ENCODE data around the gene IGSF3. TPM values are rescaled to one million over a fixed set of nuclear protein-coding genes. Genes with fewer than 3 reads are reported as not detected.

The IGSF3 gene
- total and polyA plus RNA-seq, 3 donors from 2014 or later: 12.6 to 27.2 (median 15.4) TPM

GRCh38 chr1:116532671-116533428, 134.7 kb downstream of the IGSF3 start:
- DNase-seq: no peak
- intact Hi-C loops (cut with DNase I; ENCODE audit: low total_unique reads): no loop called here
- no peaks in the 10 kb centered on the region for H3K4me1 ChIP-seq
- H3K27me3 ChIP-seq: no peaks in the 10 kb centered on the region
- H3K36me3 ChIP-seq (ENCODE audit: low read depth, missing control alignments): no peaks in the 10 kb centered on the region
- H3K27ac ChIP-seq: no peak overlapping the region
- TF ChIP-seq, protein P1, sequence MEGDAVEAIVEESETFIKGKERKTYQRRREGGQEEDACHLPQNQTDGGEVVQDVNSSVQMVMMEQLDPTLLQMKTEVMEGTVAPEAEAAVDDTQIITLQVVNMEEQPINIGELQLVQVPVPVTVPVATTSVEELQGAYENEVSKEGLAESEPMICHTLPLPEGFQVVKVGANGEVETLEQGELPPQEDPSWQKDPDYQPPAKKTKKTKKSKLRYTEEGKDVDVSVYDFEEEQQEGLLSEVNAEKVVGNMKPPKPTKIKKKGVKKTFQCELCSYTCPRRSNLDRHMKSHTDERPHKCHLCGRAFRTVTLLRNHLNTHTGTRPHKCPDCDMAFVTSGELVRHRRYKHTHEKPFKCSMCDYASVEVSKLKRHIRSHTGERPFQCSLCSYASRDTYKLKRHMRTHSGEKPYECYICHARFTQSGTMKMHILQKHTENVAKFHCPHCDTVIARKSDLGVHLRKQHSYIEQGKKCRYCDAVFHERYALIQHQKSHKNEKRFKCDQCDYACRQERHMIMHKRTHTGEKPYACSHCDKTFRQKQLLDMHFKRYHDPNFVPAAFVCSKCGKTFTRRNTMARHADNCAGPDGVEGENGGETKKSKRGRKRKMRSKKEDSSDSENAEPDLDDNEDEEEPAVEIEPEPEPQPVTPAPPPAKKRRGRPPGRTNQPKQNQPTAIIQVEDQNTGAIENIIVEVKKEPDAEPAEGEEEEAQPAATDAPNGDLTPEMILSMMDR (IDR thresholded peaks at IDR 0.05): no peak
- TF ChIP-seq POLR2A (IDR thresholded peaks at IDR 0.05): no peak
- H3K9me3 ChIP-seq: no peaks in the 10 kb centered on the region
- WGBS, 2 donors: 56 to 72% methylated on average over 23 of the region's 23 CpGs
- no peak overlapping the region for H3K4me3 ChIP-seq

GRCh38 chr1:116531917-116532316, 135.6 kb downstream of the IGSF3 start:
- H3K4me3 ChIP-seq: no peak overlapping the region
- no peaks in the 10 kb centered on the region for H3K9me3 ChIP-seq
- no peak for TF ChIP-seq POLR2A (IDR thresholded peaks at IDR 0.05)
- TF ChIP-seq, protein P1 (IDR thresholded peaks at IDR 0.05): no peak
- H3K36me3 ChIP-seq (ENCODE audit: low read depth, missing control alignments): no peaks in the 10 kb centered on the region
- H3K27me3 ChIP-seq: no peaks in the 10 kb centered on the region
- DNase-seq: no peak
- H3K27ac ChIP-seq: no peak overlapping the region
- H3K4me1 ChIP-seq: no peaks in the 10 kb centered on the region
- intact Hi-C loops (cut with DNase I; ENCODE audit: low total_unique reads): no loop called here
- WGBS, 2 donors: 76 to 90% methylated on average over 6 to 13 of the region's 13 CpGs

DNA sequence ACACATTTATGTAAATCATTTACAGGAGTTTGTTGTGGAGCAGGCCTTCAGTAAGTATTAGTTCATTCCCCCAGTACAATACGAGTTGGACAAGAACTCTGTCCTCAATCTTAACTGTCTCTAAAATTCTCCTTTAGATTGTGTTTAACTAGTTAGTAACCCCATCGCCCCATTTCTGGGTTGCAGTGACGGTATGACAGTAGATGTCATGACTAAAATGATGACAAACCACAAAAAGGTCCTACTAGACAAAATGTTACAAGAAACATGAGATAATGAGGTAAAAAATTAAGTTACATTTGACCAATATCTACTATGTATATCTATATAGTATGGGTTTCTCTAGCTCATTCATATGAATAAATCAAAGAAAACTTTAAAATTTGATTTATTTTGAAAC, 137.9 kb downstream of the IGSF3 start:
- Histone ChIP-seq H3K36me3 (ENCODE audit: low read depth, missing control alignments) (no peaks in the 10 kb centered on the region), H3K27ac (no peak overlapping the region), H3K27me3 (no peaks in the 10 kb centered on the region), H3K4me1 (no peaks in the 10 kb centered on the region), H3K4me3 (no peak overlapping the region), H3K9me3 (no peaks in the 10 kb centered on the region)
- no peak for DNase-seq
- no peak for TF ChIP-seq POLR2A (IDR thresholded peaks at IDR 0.05)
- TF ChIP-seq, protein P1 (IDR thresholded peaks at IDR 0.05): no peak
- intact Hi-C loops (cut with DNase I; ENCODE audit: low total_unique reads): no loop called here
- WGBS, 2 donors: 90 to 91% methylated on average over 3 of the region's 3 CpGs

DNA sequence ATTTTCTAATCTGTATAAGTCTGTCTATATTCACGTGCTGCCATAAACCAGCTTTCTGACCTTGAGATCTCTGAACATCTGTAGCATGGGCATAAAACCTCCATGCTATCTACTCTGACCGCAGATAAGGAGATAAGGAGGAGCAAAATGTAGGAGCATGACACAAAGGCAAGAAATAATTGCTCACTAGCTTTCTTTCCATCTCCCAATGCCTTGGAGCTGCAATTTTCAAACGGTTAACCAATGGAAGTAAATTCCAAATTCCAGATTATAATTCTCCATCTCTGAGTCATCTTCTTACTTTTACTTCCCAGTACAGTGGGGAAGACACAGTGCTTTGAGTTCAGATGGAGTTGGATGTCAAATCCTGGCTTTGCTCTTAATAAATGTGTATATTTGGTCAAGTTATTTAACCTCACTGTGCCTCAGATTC, 138.3 kb downstream of the IGSF3 start:
- intact Hi-C loops (cut with DNase I; ENCODE audit: low total_unique reads): no loop called here
- Histone ChIP-seq H3K9me3 (no peaks in the 10 kb centered on the region), H3K4me1 (no peaks in the 10 kb centered on the region), H3K27ac (no peak overlapping the region), H3K4me3 (no peak overlapping the region), H3K27me3 (no peaks in the 10 kb centered on the region), H3K36me3 (ENCODE audit: low read depth, missing control alignments) (no peaks in the 10 kb centered on the region)
- 71% methylated on average over 3 of the region's 3 CpGs for whole genome bisulfite sequencing, 2 donors
- TF ChIP-seq, protein P1 (IDR thresholded peaks at IDR 0.05): no peak
- no peak for TF ChIP-seq POLR2A (IDR thresholded peaks at IDR 0.05)
- DNase-seq: no peak

Data from testis (tissue), 3 donors.